HG02840 (cell line): ENCODE data around the gene RMND5B.
"Not testable (repeated sequence)": the region's sequence is repeated elsewhere in the genome, so short reads cannot be mapped to it uniquely, and the experiment has no call there.

Source experiments
- ATAC-seq: cut with Tn5 transposase; IDR thresholded peaks from one replicate; pipeline ENCODE4 v1.9.1; 2021; ENCODE audit warnings: mild to moderate bottlenecking, moderate library complexity, moderate number of reproducible peaks; ENCODE audit not compliant: unreplicated experiment, low FRiP score

RMND5B gene

DNA sequence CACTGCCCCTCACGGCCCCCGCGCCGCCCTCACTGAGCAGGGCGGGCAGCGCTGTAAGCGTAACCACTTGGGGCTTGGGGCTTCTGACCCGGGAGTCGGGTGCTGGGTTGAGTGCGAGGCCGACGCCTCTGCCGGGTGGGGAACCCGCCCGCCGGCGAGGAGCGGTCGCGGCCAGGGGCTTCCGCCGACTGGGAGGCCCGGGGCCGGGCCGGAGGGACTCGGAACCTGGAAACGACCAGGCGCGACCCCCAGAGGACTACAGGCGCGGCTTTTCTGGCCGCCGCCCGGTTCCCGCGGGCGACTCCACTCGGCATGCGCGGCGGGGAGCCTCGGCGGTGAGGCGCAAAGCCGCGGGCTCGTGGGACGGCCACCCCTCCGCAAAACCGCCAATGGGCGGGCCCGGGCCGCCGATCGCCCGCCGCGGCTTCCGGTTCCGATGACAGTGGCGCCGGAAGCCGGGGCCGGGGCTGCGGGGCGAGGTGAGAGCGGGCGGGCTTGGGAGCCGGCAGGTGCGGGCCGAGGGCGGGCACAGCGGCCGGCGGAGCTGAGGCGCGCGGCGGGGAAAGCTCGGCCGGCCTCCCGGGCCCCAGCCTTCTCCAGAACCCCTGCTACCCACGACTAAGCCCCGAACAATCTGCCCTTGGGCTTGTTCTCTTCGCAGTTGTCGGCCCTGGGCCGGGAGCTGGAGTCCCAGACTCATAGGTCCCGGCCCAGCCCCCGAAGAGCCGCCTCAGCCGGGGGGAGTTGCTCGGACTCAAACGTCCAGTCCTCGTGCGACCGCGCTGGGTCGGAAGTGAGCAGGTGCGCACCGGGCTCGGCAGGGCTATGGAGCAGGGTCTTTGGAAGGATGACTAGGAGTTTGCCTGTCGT lies at the start of gene RMND5B:
TSS of gene RMND5B (plus strand) at position 439 of the 870 bp plus-strand sequence. CDS start 7,106 bp downstream, outside the sequence.
- ATAC-seq, result peak; percentile 80

GRCh38 chr5:178081571-178082243 lies 49.1 kb upstream of the RMND5B start:
- ATAC-seq, result no peak

DNA sequence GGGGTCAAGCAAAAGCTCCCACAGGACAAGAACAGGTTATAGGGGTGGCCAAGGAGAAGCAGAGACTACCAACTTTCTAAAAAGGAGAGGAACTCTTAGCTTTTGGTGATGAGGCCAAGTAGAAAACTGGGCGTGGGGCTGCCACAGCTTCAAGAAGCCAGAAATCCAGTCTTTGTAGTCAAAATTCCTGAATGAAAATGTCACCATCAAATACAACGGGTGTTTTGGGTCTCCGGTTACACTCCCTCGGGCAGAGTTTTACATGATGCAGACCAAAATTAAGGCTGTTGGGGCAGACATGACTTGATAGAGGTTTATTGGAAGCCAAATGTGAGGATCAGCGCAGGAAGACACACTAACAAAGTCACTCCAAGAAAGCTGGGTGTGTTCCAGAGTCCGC lies 46.9 kb upstream of the RMND5B start:
- ATAC-seq, result no peak

DNA sequence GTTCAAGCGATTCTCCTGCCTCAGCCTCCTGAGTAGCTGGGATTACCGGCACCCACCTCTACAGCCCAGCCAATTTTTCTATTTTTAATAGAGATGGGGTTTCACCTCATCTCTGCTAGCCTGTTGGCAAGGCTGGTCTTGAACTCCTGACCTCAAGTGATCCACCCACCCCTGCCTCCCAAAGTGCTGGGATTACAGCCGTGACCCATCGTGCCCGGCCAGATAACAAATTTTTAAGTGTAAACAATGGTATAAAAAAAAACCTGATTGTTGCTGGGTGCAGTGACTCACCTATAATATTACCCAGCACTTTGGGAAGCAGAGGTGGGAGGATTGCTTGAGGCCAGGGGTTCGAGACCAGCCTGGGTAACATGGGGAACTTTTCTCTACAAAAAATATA lies 45.5 kb upstream of the RMND5B start:
- ATAC-seq, result no peak

DNA sequence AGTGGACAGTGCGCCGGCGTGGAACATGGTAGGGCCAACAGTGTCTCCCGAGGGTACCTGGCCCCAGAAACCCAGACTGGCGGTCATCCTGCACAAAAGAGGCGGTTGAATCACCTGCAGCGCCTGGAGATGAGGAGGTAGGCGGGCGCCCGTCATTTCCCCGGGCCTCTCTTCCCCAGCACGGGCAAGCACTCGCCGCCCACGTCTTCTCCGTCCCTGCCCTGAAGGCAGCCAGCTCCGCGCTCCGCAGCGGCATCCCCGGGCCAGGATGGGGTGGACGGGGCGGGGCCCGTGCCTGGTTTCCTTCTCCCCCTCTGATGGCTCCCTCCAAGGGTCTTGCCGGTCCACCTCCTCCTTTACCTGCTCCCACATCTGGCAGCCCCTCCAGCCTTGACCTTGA lies 44.5 kb upstream of the RMND5B start:
- ATAC-seq, result no peak

DNA sequence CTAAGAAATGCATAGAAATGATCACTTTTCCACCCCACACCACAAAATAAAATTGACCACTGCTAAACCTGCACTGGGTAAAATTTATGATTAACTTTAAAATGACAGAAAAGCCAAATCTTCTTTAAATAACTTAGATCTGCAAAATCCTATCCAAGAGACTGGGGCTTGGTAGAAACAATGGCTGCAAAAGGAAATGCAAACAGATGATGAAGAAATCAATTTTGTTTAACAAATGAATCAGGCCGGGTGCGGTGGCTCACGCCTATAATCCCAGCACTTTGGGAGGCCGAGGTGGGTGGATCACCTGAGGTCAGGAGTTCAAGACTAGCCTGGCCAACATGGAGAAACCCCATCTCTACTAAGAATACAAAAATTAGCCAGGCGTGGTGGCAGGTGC lies 43.6 kb upstream of the RMND5B start:
- not testable (repeated sequence) for ATAC-seq

- no peak for ATAC-seq
Measured at GRCh38 chr5:178090856-178091255, 40.0 kb upstream of the RMND5B start.

GRCh38 chr5:178093134-178093533 lies 37.7 kb upstream of the RMND5B start:
- ATAC-seq, result no peak

GRCh38 chr5:178094345-178094744 lies 36.5 kb upstream of the RMND5B start:
- no peak for ATAC-seq

GRCh38 chr5:178098685-178099084 lies 32.1 kb upstream of the RMND5B start:
- ATAC-seq, result no peak

- ATAC-seq, result no peak
Measured at GRCh38 chr5:178103612-178104011, 27.2 kb upstream of the RMND5B start.

DNA sequence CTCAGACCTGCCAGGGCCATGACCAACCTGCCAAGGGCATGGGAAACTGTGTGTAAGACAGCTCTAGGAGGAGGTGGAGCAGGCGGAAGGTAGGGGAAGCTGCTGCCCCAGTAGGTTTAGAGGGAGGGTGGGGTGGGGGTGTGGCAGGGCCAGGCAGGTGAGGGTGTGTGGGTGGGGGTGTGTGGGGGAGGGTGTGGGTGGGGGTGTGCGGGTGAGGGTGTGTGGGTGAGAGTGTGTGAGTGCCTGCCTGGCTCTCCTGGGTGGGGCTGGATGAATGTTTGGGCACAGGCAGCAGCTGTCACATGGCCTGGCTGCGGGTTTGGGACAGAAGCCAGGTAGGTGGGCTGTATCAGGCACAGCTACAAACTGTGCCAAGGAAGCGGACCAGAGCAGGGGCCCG lies 26.3 kb upstream of the RMND5B start:
- ATAC-seq, result no peak

DNA sequence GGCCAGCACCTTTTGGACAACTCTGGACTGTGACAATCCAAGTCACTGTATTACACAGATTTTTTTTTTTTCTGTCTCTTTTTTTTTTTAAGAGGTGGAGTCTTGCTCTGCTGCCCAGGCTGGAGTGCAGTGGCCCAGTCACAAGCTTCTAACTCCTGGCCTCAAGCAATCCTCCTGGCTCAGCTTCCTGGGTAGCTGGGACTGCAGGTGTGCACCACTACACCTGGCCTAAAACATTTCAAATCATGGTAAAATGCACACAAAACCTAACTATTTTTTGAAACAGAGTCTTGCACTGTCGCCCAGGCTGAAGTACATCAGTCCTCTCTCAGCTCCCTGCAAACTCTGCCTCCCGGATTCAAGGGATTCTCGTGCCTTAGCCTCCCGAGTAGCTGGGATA lies 24.7 kb upstream of the RMND5B start:
- no peak for ATAC-seq

DNA sequence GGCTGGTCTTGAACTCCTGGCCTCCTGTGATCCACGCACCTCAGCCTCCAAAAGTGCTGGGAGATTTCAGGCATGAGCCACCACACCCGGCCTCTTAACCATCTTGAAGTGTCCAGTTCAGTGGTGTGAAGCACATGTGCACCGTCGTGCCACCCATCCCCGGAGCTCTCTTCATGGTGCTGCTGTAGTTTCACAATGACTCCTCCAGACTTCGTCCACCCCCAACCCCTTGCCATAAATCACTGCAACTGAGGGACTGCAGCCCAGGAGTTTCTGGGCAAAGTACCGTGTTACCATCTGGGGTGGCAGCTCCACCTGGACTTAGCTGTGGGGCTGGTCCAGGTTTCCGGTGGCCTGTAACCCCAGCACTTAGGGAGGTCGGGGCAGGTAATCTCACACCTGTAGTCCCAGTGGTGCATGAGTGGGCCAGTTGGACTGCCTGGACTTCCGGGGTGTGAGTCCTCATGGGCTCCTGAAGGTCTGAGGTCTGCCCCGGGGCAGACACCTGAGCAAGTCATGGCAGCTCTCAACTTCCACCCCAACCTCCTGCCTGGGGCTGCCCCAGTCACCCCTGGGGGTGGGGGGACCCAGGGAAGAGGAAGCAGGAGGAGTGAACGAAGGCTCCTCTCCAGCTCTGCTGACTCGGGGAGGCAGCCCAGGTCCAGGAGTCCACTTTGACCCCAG lies 24.1 kb upstream of the RMND5B start:
- ATAC-seq, result no peak

DNA sequence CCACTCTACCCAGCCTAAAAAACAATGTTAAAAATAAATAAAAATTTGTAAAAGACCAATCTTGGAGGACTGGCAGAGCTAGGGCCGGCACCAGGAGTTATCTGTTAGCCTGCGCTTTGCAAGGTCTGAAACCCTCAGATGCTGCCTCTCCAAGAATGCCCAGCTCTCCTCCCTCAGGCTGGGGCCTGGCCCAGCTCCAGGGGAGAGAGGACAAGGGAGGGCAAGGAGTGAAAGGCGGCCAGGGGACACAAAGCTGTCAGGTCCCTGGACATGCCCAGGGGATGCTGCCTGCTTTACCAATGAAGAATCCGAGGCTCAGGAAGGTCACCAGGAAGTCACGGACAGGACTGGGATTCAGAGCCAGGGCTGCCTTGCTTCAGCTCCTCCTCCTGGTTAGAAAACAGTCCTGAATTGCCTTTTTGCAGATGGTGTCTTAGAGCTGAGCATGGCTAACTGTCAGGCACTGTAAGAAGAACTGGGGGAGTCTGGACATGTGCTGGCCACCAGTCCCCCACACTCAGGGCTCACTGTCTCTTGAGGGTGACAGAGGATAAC lies 23.0 kb upstream of the RMND5B start:
- no peak for ATAC-seq

DNA sequence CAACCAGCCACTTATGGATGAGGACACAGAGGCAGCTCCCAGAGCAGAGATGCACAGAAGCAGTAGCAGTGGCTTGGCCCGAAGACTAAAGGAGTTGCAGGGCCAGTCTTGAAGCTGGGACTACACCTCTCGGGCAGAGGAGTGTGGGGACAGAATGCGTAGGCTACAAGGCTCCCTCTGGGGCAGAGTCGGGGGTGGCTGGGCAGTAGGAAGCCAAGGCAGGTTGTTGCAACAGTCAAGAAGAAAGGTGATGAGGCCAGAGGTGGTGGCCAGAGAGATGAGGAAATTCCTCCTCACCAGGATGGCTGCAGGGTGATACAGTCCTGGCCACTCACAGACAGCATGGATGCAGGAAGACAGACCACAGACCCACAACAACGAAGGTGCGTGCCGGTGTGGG lies 22.4 kb upstream of the RMND5B start:
- no peak for ATAC-seq

GRCh38 chr5:178108966-178109365 lies 21.8 kb upstream of the RMND5B start:
- no peak for ATAC-seq

GRCh38 chr5:178110511-178110910 lies 20.3 kb upstream of the RMND5B start:
- ATAC-seq, result no peak

DNA sequence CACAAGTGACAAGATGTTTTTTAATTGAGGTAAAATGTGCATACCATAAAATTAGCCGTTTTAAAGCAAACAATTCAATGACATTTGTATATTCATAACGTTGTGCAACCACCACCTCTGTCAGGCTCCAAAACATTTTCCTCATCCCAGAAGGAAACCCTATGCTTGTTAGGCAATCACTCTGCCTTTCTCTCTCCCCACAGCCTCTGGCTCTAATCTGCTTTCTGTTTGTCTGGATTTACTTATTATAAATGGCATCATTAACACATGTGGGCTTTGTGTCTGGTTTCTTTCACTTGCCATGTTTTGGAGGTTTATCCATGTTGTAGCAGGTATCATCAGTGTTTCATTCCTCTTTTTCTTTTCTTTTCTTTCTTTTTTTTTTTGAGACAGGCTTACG lies 18.9 kb upstream of the RMND5B start:
- ATAC-seq, result no peak

GRCh38 chr5:178112545-178112944 lies 18.3 kb upstream of the RMND5B start:
- ATAC-seq, result no peak
